ENCODE measurements around the gene CYBA. TPM values are rescaled to one million over a fixed set of nuclear protein-coding genes. Genes with fewer than 3 reads are reported as not detected.
A peak's percentile ranks its signal among the peaks of the same experiment; 100 is the strongest.

CYBA gene
- total and polyA plus RNA-seq, 10 of the 15 experiments (the other 5 are each of a cell fraction or from before 2014, with no cell fraction given) = 0.55 to 598 (median 258) TPM

GRCh38 chr16:88662843-88663606 is 12.2 kb upstream of the CYBA start, which contains the start of gene MVD:
TSS of gene MVD (minus strand) at chr16:88663091. CDS start at chr16:88663080, 11 bp downstream.
- DNase-seq (ENCODE audit: low read depth, low spot score) (peak; percentile 96), FAIRE-seq (peak; percentile 100), ATAC-seq (peak; percentile 98)
- BruUV-seq (replicated peaks) = no TSS peak
- 2% methylated on average over 75 of the region's 88 CpGs for WGBS (ENCODE audit: insufficient coverage, insufficient replicate concordance, low lambda C conversion rate, missing lambda C conversion rate)
- Histone ChIP-seq H3K9ac (ENCODE audit: control insufficient read depth, insufficient read depth, low read length) (peak within 1 kb of the TSS; percentile 75), H3K4me1 (ENCODE audit: control insufficient read depth, insufficient read depth, low read length) (peaks cover 6% of the 10 kb centered on the region; the same call in 1 of the 2 replicates), H4K20me1 (ENCODE audit: control insufficient read depth, insufficient read depth) (no peaks in the 10 kb centered on the region), H2AFZ (ENCODE audit: control insufficient read depth, low read depth, low read length) (peak within 1 kb of the TSS; percentile 80), H3K27me3 (replicated peaks in 1 of 2; ENCODE audit: control insufficient read depth in 2 of 2, insufficient read depth in 2 of 2, low read length in 1 of 2) (no peaks in the 10 kb centered on the region), H3K27ac (ENCODE audit: control insufficient read depth, insufficient read depth) (peak within 1 kb of the TSS; percentile 83), H3K36me3 (ENCODE audit: control insufficient read depth in 2 of 2, insufficient read depth in 2 of 2, low read length in 1 of 2) (peaks cover 1 to 4% of the 10 kb centered on the region in 2 experiments; a peak in 3 of 4 replicates), H3K4me2 (ENCODE audit: control insufficient read depth, insufficient read depth) (peak within 1 kb of the TSS; percentile 61), H3K9me3 (replicated peaks; ENCODE audit: control insufficient read depth, insufficient read depth, low read length) (no peaks in the 10 kb centered on the region), H3K79me2 (ENCODE audit: control insufficient read depth, insufficient read depth, low read length) (peaks cover 44% of the 10 kb centered on the region), H3K4me3 (peak within 1 kb of the TSS; percentile 98)
- ChIA-PET RAD21 (ENCODE audit: unreplicated experiment) (interaction anchor here (1.3 to 1.9 kb wide), 2 partner anchors 22 to 44 kb away, joined by 3 to 6 read pairs; no protein-coding TSS in a partner anchor), CTCF (interaction anchor here (0.7 to 1.9 kb wide), 8 partner anchors 11 to 126 kb away, joined by 3 to 6 read pairs (median 4); no protein-coding TSS in a partner anchor), SMC1A (ENCODE audit: uncharacterized antibody, unreplicated experiment) (interaction anchor here (1.5 kb wide), 1 partner anchor 19 kb away, joined by 5 read pairs; no protein-coding TSS in a partner anchor), POLR2A (interaction anchor here (0.6 to 2.4 kb wide), 10 partner anchors 10 to 211 kb away, joined by 3 to 6 read pairs (median 4); partner anchors contain the start of gene CYBA)
- in situ Hi-C loops (cut with MboI) (no loop called here), intact Hi-C loops (cut with micrococcal nuclease; ENCODE audit: unreplicated experiment) (loop anchor here (1.0 kb wide), 2 partner anchors 12 to 18 kb away; partner anchors contain the start of gene CYBA)
- TF ChIP-seq NFYA (IDR thresholded peaks at IDR 0.05; ENCODE audit: borderline replicate concordance, low read depth, low read length) (peak; percentile 17; the same call in 1 of the 2 replicates), SUZ12 (IDR thresholded peaks at IDR 0.05; ENCODE audit: unreplicated experiment) (no peak), MEF2A (IDR thresholded peaks at IDR 0.05; ENCODE audit: insufficient read depth, low read depth, low read length) (no peak), BCL11A (IDR thresholded peaks at IDR 0.05; ENCODE audit: low read depth, low read length) (no peak), GABPA (IDR thresholded peaks at IDR 0.05; ENCODE audit: low read depth) (no peak), BCL3 (IDR thresholded peaks at IDR 0.05; ENCODE audit: borderline replicate concordance, insufficient read depth, low read depth, low read length, poor library complexity, severe bottlenecking) (no peak), STAT3 (IDR thresholded peaks at IDR 0.05; ENCODE audit: low read depth, low read length) (no peak), IKZF2 (IDR thresholded peaks at IDR 0.05) (no peak), RAD51 (IDR thresholded peaks at IDR 0.05) (no peak), SKIL (IDR thresholded peaks at IDR 0.05; ENCODE audit: low read depth, poor library complexity, severe bottlenecking) (no peak), DPF2 (IDR thresholded peaks at IDR 0.05) (no peak; the same call in none of the 2 replicates), SIX5 (IDR thresholded peaks at IDR 0.05; ENCODE audit: low read depth, low read length, severe bottlenecking) (peak; percentile 25), IRF5 (IDR thresholded peaks at IDR 0.05; ENCODE audit: borderline replicate concordance) (no peak), WRNIP1 (IDR thresholded peaks at IDR 0.05; ENCODE audit: borderline replicate concordance, low read depth, low read length) (no peak), SREBF1 (IDR thresholded peaks at IDR 0.05; ENCODE audit: low read length) (no peak), NFYB (IDR thresholded peaks at IDR 0.05; ENCODE audit: insufficient read depth, low read depth, low read length) (peak; percentile 96), NFXL1 (IDR thresholded peaks at IDR 0.05; ENCODE audit: borderline replicate concordance) (no peak)

All from GM12878 (cell line).